GM13976 (cell line): ENCODE data around the gene SCUBE3.

ENCODE experiments used
- DNase-seq: peaks from one replicate; pipeline ENCODE4 v3.0.0; 2012; ENCODE audit warnings: low spot score
- CTCF ChIP-seq: IDR thresholded peaks from 2 replicates; pipeline ENCODE4 v1.5.1; 2012; ENCODE audit warnings: borderline replicate concordance, mild to moderate bottlenecking; ENCODE audit not compliant: insufficient read depth; ENCODE audit errors: extremely low read depth, missing control alignments, control extremely low read depth
- in situ Hi-C: fragments of 300-500 bp; cut with MboI; formaldehyde crosslinking; loops from one replicate; pipeline ENCODE4 v1.12.0; 2022; ENCODE audit warnings: low sequenced_read_pairs, mixed read lengths, inconsistent platforms; ENCODE audit not compliant: unreplicated experiment

The SCUBE3 gene

GRCh38 chr6:35184580-35185301 is 29.0 kb upstream of the SCUBE3 start:
- no peak for DNase-seq
- no peak for TF ChIP-seq CTCF
- in situ Hi-C loops, result no loop called here

- DNase-seq, result no peak
- no peak for TF ChIP-seq CTCF
- in situ Hi-C loops, result no loop called here
These were observed 28.5 kb upstream of the SCUBE3 start for GRCh38 chr6:35185302-35185681.

- no peak for DNase-seq
- in situ Hi-C loops, result no loop called here
- no peak for TF ChIP-seq CTCF
These were observed 27.8 kb upstream of the SCUBE3 start for GRCh38 chr6:35185971-35186370.

- no peak for DNase-seq
- in situ Hi-C loops, result no loop called here
- TF ChIP-seq CTCF, result no peak
These were observed 27.2 kb upstream of the SCUBE3 start for GRCh38 chr6:35186571-35186970.

- TF ChIP-seq CTCF, result no peak
- no peak for DNase-seq
- in situ Hi-C loops, result no loop called here
These were observed 24.9 kb upstream of the SCUBE3 start for GRCh38 chr6:35188886-35189285.

- TF ChIP-seq CTCF, result no peak
- in situ Hi-C loops, result no loop called here
These were observed 23.4 kb upstream of the SCUBE3 start for GRCh38 chr6:35190306-35190705.

More at GRCh38 chr6:35190306-35190705, 23.4 kb upstream of the SCUBE3 start:
- no peak for DNase-seq
